ENCODE data around the gene NPTN. TPM values are rescaled to one million over a fixed set of nuclear protein-coding genes. Genes with fewer than 3 reads are reported as not detected.

Gene NPTN
- polyA plus RNA-seq, 1 of the 3 experiments (the other 2 are of a cell fraction) = 177 TPM

- H3K9me3 ChIP-seq = no peaks in the 10 kb centered on the region
- H3K27me3 ChIP-seq (ENCODE audit: insufficient read depth) = no peaks in the 10 kb centered on the region
- H3K4me1 ChIP-seq (ENCODE audit: control insufficient read depth in 1 of 2, insufficient read depth in 2 of 2, low read depth in 1 of 2, low read length in 1 of 2) = no peaks in the 10 kb centered on the region
- H3K4me3 ChIP-seq (ENCODE audit: low read depth in 2 of 2, low read length in 1 of 2) = no peak overlapping the region
- POLR2A ChIA-PET = no interaction called here
- no peak overlapping the region for H3K27ac ChIP-seq (ENCODE audit: low read depth in 2 of 2, low read length in 1 of 2)
- DNase-seq = no peak
- no peaks in the 10 kb centered on the region for H4K20me1 ChIP-seq (ENCODE audit: insufficient read depth)
- CTCF ChIA-PET = interaction anchor here (1.4 to 2.0 kb wide), 2 partner anchors 10 to 21 kb away, joined by 5 read pairs; no protein-coding TSS in a partner anchor
- no peaks in the 10 kb centered on the region for H3K36me3 ChIP-seq (replicated peaks in 1 of 2; ENCODE audit: control insufficient read depth in 1 of 2, insufficient read depth in 2 of 2, low read length in 1 of 2)
- TF ChIP-seq REST (IDR thresholded peaks at IDR 0.05; ENCODE audit: low read depth, low read length) (no peak), RAD21 (IDR thresholded peaks at IDR 0.05; ENCODE audit: low read length) (no peak), MEF2A (IDR thresholded peaks at IDR 0.05; ENCODE audit: borderline replicate concordance, low read depth) (no peak)
- H3K9ac ChIP-seq = no peak overlapping the region
- no peak overlapping the region for H3K4me2 ChIP-seq
- H3K9me2 ChIP-seq = no peaks in the 10 kb centered on the region
- WGBS (ENCODE audit: low lambda C conversion rate) = 72% methylated on average over 3 of the region's 3 CpGs
- H3K79me2 ChIP-seq (ENCODE audit: insufficient read depth) = no peaks in the 10 kb centered on the region
- H3F3A ChIP-seq (replicated peaks; ENCODE audit: insufficient read depth) = no peaks in the 10 kb centered on the region
- H2AFZ ChIP-seq (ENCODE audit: low read depth) = no peak overlapping the region
Observed at GRCh38 chr15:73540161-73540560, 93.0 kb downstream of the NPTN start.

GRCh38 chr15:73539212-73540128, 93.7 kb downstream of the NPTN start:
- Histone ChIP-seq H3K36me3 (replicated peaks in 1 of 2; ENCODE audit: control insufficient read depth in 1 of 2, insufficient read depth in 2 of 2, low read length in 1 of 2) (no peaks in the 10 kb centered on the region), H3K4me2 (no peak overlapping the region), H3K27me3 (ENCODE audit: insufficient read depth) (no peaks in the 10 kb centered on the region), H3K9me2 (no peaks in the 10 kb centered on the region), H4K20me1 (ENCODE audit: insufficient read depth) (no peaks in the 10 kb centered on the region), H2AFZ (ENCODE audit: low read depth) (no peak overlapping the region), H3K4me1 (ENCODE audit: control insufficient read depth in 1 of 2, insufficient read depth in 2 of 2, low read depth in 1 of 2, low read length in 1 of 2) (no peaks in the 10 kb centered on the region), H3K9me3 (no peaks in the 10 kb centered on the region), H3K79me2 (ENCODE audit: insufficient read depth) (no peaks in the 10 kb centered on the region), H3K27ac (ENCODE audit: low read depth in 2 of 2, low read length in 1 of 2) (no peak overlapping the region), H3K4me3 (ENCODE audit: low read depth in 2 of 2, low read length in 1 of 2) (no peak overlapping the region), H3K9ac (no peak overlapping the region), H3F3A (replicated peaks; ENCODE audit: insufficient read depth) (no peaks in the 10 kb centered on the region)
- TF ChIP-seq RAD21 (IDR thresholded peaks at IDR 0.05; ENCODE audit: low read length) (peak; percentile 40; the same call in 1 of the 2 replicates), IRF3 (IDR thresholded peaks at IDR 0.05; ENCODE audit: low read depth, low read length) (no peak)
- WGBS (ENCODE audit: low lambda C conversion rate) = 72% methylated on average over 9 of the region's 9 CpGs
- ChIA-PET CTCF (interaction anchor here (1.4 to 2.0 kb wide), 2 partner anchors 9 to 21 kb away, joined by 5 read pairs; no protein-coding TSS in a partner anchor), POLR2A (no interaction called here)
- DNase-seq = no peak
